ENCODE measurements around the gene USE1. TPM values are rescaled to one million over a fixed set of nuclear protein-coding genes. Genes with fewer than 3 reads are reported as not detected.

Gene USE1
- total RNA-seq, 1 experiment from 2014 or later = 47.9 TPM

GRCh38 chr19:17263712-17264640 lies 48.8 kb downstream of the USE1 start:
- H3K4me3 Mint-ChIP-seq (ENCODE audit: unreplicated experiment) = no peak overlapping the region
- BruUV-seq (replicated peaks) = no TSS peak
- no peak overlapping the region for H3K27ac Mint-ChIP-seq (ENCODE audit: low read depth, unreplicated experiment)
- H3K4me1 Mint-ChIP-seq (ENCODE audit: insufficient read depth, unreplicated experiment) = peaks cover 12% of the 10 kb centered on the region
- intact Hi-C loops (cut with micrococcal nuclease) = no loop called here
- H3K27me3 Mint-ChIP-seq (ENCODE audit: insufficient read depth, unreplicated experiment) = no peaks in the 10 kb centered on the region
- H3K36me3 Mint-ChIP-seq (ENCODE audit: insufficient read depth, unreplicated experiment) = peaks cover 9% of the 10 kb centered on the region
- DNase-seq (ENCODE audit: unreplicated experiment) = no peak
- ChIA-PET POLR2A (interaction anchor here (1.4 kb wide), 1 partner anchor 30 kb away, joined by 5 read pairs; no protein-coding TSS in a partner anchor), CTCF (interaction anchor here (0.5 to 1.1 kb wide), 5 partner anchors 9 to 1058 kb away, joined by 3 to 5 read pairs (median 3); no protein-coding TSS in a partner anchor)
- TF ChIP-seq CTCF (IDR thresholded peaks at IDR 0.05; ENCODE audit: unreplicated experiment) = no peak
- peaks cover 7% of the 10 kb centered on the region for H3K9me3 Mint-ChIP-seq (ENCODE audit: unreplicated experiment)

- Mint-ChIP-seq H3K4me1 (ENCODE audit: insufficient read depth, unreplicated experiment) (peaks cover 12% of the 10 kb centered on the region), H3K27ac (ENCODE audit: low read depth, unreplicated experiment) (no peak within 1 kb of the TSS), H3K9me3 (ENCODE audit: unreplicated experiment) (peaks cover 7% of the 10 kb centered on the region), H3K36me3 (ENCODE audit: insufficient read depth, unreplicated experiment) (peaks cover 15% of the 10 kb centered on the region), H3K4me3 (ENCODE audit: unreplicated experiment) (no peak within 1 kb of the TSS), H3K27me3 (ENCODE audit: insufficient read depth, unreplicated experiment) (no peaks in the 10 kb centered on the region)
- DNase-seq (ENCODE audit: unreplicated experiment) = no peak
- CTCF ChIA-PET = interaction anchor here (0.6 to 1.1 kb wide), 4 partner anchors 10 to 594 kb away, joined by 3 to 5 read pairs (median 4); no protein-coding TSS in a partner anchor
- BruUV-seq (replicated peaks) = no TSS peak
- intact Hi-C loops (cut with micrococcal nuclease) = no loop called here
- POLR2A ChIA-PET = interaction anchor here (1.4 kb wide), 1 partner anchor 30 kb away, joined by 5 read pairs; no protein-coding TSS in a partner anchor
- no peak for TF ChIP-seq CTCF (IDR thresholded peaks at IDR 0.05; ENCODE audit: unreplicated experiment)
Measured at GRCh38 chr19:17264641-17264979, 49.5 kb downstream of the USE1 start, which contains the start of gene USHBP1. USHBP1 (minus strand) TSS chr19:17264745; CDS start chr19:17264299, 446 bp downstream.

GRCh38 chr19:17266026-17266425 lies 50.9 kb downstream of the USE1 start:
- intact Hi-C loops (cut with micrococcal nuclease) = no loop called here
- no peak for TF ChIP-seq CTCF (IDR thresholded peaks at IDR 0.05; ENCODE audit: unreplicated experiment)
- ChIA-PET CTCF (interaction anchor here (0.6 to 1.3 kb wide), 3 partner anchors 13 to 696 kb away, joined by 3 to 4 read pairs (median 3); no protein-coding TSS in a partner anchor), POLR2A (interaction anchor here (1.0 to 2.9 kb wide), 5 partner anchors 11 to 50 kb away, joined by 3 to 21 read pairs (median 9); partner anchors contain the start of genes DDA1, NR2F6 and OCEL1)
- Mint-ChIP-seq H3K36me3 (ENCODE audit: insufficient read depth, unreplicated experiment) (peaks cover 30% of the 10 kb centered on the region), H3K4me1 (ENCODE audit: insufficient read depth, unreplicated experiment) (peaks cover 7% of the 10 kb centered on the region), H3K9me3 (ENCODE audit: unreplicated experiment) (peaks cover 7% of the 10 kb centered on the region), H3K4me3 (ENCODE audit: unreplicated experiment) (no peak overlapping the region), H3K27ac (ENCODE audit: low read depth, unreplicated experiment) (no peak overlapping the region), H3K27me3 (ENCODE audit: insufficient read depth, unreplicated experiment) (no peaks in the 10 kb centered on the region)
- no peak for DNase-seq (ENCODE audit: unreplicated experiment)
- BruUV-seq (replicated peaks) = no TSS peak

- Mint-ChIP-seq H3K36me3 (ENCODE audit: insufficient read depth, unreplicated experiment) (peaks cover 35% of the 10 kb centered on the region), H3K4me3 (ENCODE audit: unreplicated experiment) (no peak overlapping the region), H3K27me3 (ENCODE audit: insufficient read depth, unreplicated experiment) (no peaks in the 10 kb centered on the region), H3K27ac (ENCODE audit: low read depth, unreplicated experiment) (peak overlapping the region; percentile 93), H3K9me3 (ENCODE audit: unreplicated experiment) (peaks cover 7% of the 10 kb centered on the region), H3K4me1 (ENCODE audit: insufficient read depth, unreplicated experiment) (peaks cover 6% of the 10 kb centered on the region)
- POLR2A ChIA-PET = interaction anchor here (0.6 to 2.9 kb wide), 21 partner anchors 11 to 315 kb away, joined by 3 to 21 read pairs (median 7); partner anchors contain the start of genes ANKLE1, DDA1, MYO9B and NR2F6
- CTCF ChIA-PET = interaction anchor here (0.6 to 2.1 kb wide), 3 partner anchors 17 to 696 kb away, joined by 3 to 18 read pairs (median 5); no protein-coding TSS in a partner anchor
- no peak for TF ChIP-seq CTCF (IDR thresholded peaks at IDR 0.05; ENCODE audit: unreplicated experiment)
- no TSS peak for BruUV-seq (replicated peaks)
- no peak for DNase-seq (ENCODE audit: unreplicated experiment)
- intact Hi-C loops (cut with micrococcal nuclease) = no loop called here
Measured at GRCh38 chr19:17266589-17266974, 51.4 kb downstream of the USE1 start.
